SJCRH30 (cell line): Measurements from ENCODE around the gene UBTD1. TPM values are rescaled to one million over a fixed set of nuclear protein-coding genes. Genes with fewer than 3 reads are reported as not detected.
A peak's percentile ranks its signal among the peaks of the same experiment; 100 is the strongest.
"Not testable (repeated sequence)": the region's sequence is repeated elsewhere in the genome, so short reads cannot be mapped to it uniquely, and the experiment has no call there.

Experiments
- DNase-seq, 2 experiments: peaks; one replicate each; pipeline ENCODE4 v3.0.0-alpha.2; 2015 to 2020
- H3K27ac ChIP-seq: fragments of 250-450 bp; sonication (Bioruptor Pico); 2 replicates; pipeline ENCODE4 v1.5.1; 2020; ENCODE audit warnings: mild to moderate bottlenecking, moderate library complexity
- H3K27me3 ChIP-seq: fragments of 250-450 bp; sonication (Bioruptor Pico); 2 replicates; pipeline ENCODE4 v1.5.1; 2020; ENCODE audit warnings: mild to moderate bottlenecking, moderate library complexity
- H3K36me3 ChIP-seq: fragments of 250-450 bp; sonication (Bioruptor Pico); 2 replicates; pipeline ENCODE4 v1.5.1; 2020; ENCODE audit warnings: mild to moderate bottlenecking, moderate library complexity
- H3K4me1 ChIP-seq: fragments of 250-450 bp; sonication (Bioruptor Pico); 2 replicates; pipeline ENCODE4 v1.5.1; 2020; ENCODE audit warnings: mild to moderate bottlenecking, moderate library complexity
- H3K4me3 ChIP-seq: fragments of 250-450 bp; sonication (Bioruptor Pico); 2 replicates; pipeline ENCODE4 v1.5.1; 2020; ENCODE audit warnings: mild to moderate bottlenecking, moderate library complexity
- H3K9me3 ChIP-seq: fragments of 250-450 bp; sonication (Bioruptor Pico); replicated peaks from 2 replicates; pipeline ENCODE4 v1.5.1; 2020; ENCODE audit warnings: mild to moderate bottlenecking, moderate library complexity
- total RNA-seq: library from RNA; depleted of rRNA; stranded (reverse); fragments of >200 nt; shearing (Covaris generic); gene quantifications from 2 replicates; pipeline ENCODE4 v1.2.3, GENCODE V29; 2014

Gene UBTD1
- total RNA-seq, 1 experiment from 2014 or later: 14.3 TPM

DNA sequence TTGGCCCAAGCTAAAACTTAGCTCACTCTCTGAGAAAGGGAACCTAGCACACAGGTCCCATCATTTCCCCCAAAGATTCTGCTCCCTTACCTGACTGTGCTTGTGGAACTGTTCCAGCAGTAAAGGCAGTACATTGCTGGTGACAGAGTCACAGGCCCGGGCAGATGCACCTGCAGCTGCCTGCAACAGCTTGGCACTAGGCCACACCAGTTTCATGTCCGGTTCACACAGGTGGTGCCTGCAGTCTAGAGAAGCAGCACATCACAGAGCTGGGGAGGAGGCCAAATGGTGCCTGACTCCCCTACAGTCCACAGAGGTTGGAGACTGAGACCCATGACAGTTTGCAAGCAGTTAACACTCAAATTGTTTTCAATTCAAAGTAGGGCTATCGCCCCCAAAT, 30.6 kb upstream of the UBTD1 start:
- Histone ChIP-seq H3K27me3 (no peaks in the 10 kb centered on the region), H3K36me3 (peaks cover 64% of the 10 kb centered on the region)

GRCh38 chr10:97468781-97469180, 29.9 kb upstream of the UBTD1 start:
- not testable (repeated sequence) for DNase-seq, H3K27me3 ChIP-seq, H3K4me1 ChIP-seq, H3K27ac ChIP-seq, H3K4me3 ChIP-seq, H3K9me3 ChIP-seq
- peaks cover 64% of the 10 kb centered on the region for H3K36me3 ChIP-seq

More for the DNA sequence above, 30.6 kb upstream of the UBTD1 start:
- Histone ChIP-seq H3K4me3 (no peak overlapping the region), H3K9me3 (no peaks in the 10 kb centered on the region), H3K4me1 (peaks cover 9% of the 10 kb centered on the region), H3K27ac (no peak overlapping the region)
- DNase-seq: no peak

DNA sequence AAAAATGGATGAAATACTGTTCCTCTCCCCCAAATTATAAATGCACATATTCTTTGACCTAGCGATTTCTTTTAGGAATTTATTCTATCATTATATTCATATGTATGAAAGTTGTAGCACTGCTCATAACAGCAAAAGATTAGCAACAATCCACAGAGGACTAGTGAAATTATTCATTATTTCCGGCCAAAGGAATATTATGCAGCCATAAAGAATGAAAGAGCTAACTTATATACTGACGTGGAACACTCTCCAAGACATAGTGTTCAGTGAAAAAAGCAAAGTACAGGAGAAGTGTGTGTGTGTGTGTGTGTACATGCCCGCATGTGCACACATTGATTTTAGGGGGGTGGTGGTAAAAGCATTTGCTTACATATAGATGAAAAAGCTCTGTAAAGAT, 23.8 kb upstream of the UBTD1 start:
- no peak overlapping the region for H3K27ac ChIP-seq
- H3K4me1 ChIP-seq: no peaks in the 10 kb centered on the region
- H3K36me3 ChIP-seq: peaks cover 61% of the 10 kb centered on the region
- no peaks in the 10 kb centered on the region for H3K9me3 ChIP-seq
- H3K4me3 ChIP-seq: no peak overlapping the region
- no peaks in the 10 kb centered on the region for H3K27me3 ChIP-seq
- DNase-seq: no peak

GRCh38 chr10:97475936-97476594, 22.7 kb upstream of the UBTD1 start:
- Histone ChIP-seq H3K4me1 (no peaks in the 10 kb centered on the region), H3K27ac (no peak overlapping the region), H3K9me3 (no peaks in the 10 kb centered on the region), H3K27me3 (no peaks in the 10 kb centered on the region), H3K4me3 (no peak overlapping the region), H3K36me3 (peaks cover 62% of the 10 kb centered on the region)
- DNase-seq: no peak

GRCh38 chr10:97479410-97479809, 19.3 kb upstream of the UBTD1 start:
- H3K27me3 ChIP-seq, DNase-seq, H3K4me1 ChIP-seq, H3K9me3 ChIP-seq, H3K27ac ChIP-seq, H3K4me3 ChIP-seq: not testable (repeated sequence)
- H3K36me3 ChIP-seq: peaks cover 63% of the 10 kb centered on the region

DNA sequence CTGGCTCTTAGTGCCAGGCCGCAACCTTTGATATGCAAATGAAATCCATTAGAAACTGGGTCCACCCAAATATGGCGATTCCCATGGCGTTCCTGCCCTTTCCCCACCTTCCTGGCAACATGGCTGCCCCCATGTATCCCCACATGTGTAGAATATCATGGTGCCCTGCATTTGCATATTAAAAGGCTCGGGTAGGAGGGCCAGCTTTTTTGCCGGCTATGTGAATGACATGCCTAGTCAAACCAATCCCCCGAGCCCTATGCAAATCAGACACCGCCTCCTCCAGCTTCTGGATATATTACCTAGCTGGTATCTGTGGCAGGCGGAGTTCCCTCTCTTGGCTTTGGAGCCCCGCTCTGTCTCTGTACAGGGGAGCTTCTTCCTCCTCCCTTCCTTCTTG, 18.8 kb upstream of the UBTD1 start:
- Histone ChIP-seq H3K27ac (no peak overlapping the region), H3K36me3 (peaks cover 61% of the 10 kb centered on the region), H3K4me1 (no peaks in the 10 kb centered on the region), H3K27me3 (no peaks in the 10 kb centered on the region), H3K9me3 (no peaks in the 10 kb centered on the region), H3K4me3 (no peak overlapping the region)
- DNase-seq: peak; percentile 17 to 30

DNA sequence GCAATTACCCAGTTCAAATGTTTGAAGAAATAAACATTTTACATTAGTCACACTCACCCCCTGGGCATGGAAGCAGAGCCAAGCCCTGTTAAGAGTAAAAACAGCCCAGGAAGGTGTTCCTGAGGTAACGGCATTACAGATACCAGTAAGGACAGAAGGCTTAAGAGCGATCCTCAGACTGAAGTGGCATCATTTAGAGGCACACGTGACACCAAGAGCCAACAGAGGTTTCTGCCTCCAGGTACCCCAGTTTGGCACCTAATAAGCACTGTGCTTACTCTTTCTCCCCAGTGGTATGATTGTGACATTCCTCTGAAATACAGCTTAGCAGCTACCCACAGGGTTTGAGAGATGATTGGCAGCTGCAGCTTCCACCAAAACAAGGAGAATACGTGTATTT, 17.7 kb upstream of the UBTD1 start:
- H3K36me3 ChIP-seq: peaks cover 56% of the 10 kb centered on the region
- no peaks in the 10 kb centered on the region for H3K4me1 ChIP-seq
- DNase-seq: no peak
- no peaks in the 10 kb centered on the region for H3K27me3 ChIP-seq
- no peak overlapping the region for H3K27ac ChIP-seq
- H3K9me3 ChIP-seq: no peaks in the 10 kb centered on the region
- H3K4me3 ChIP-seq: no peak overlapping the region

DNA sequence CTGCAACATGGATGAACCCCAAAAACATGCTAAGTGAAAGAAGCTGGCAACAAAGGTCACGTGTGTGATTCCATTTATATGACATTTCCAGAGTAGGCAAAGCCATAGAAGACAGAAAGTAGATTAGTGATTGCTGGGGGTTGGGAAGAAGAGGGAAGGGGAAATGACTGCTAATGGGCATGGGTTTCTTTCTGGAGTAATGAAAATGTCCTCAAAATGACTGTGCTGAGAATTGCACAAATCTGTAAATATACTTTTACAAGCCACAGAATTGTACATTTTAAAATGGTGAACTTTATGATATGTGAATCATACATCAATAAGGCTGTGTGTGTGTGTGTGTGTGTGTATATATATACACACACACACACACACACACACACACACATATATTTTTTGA, 16.3 kb upstream of the UBTD1 start:
- DNase-seq: no peak
- Histone ChIP-seq H3K4me1 (no peaks in the 10 kb centered on the region), H3K36me3 (peaks cover 46% of the 10 kb centered on the region), H3K27me3 (no peaks in the 10 kb centered on the region), H3K9me3 (no peaks in the 10 kb centered on the region), H3K4me3 (no peak overlapping the region), H3K27ac (no peak overlapping the region)

- H3K27ac ChIP-seq: no peak overlapping the region
- DNase-seq: peak; percentile 23 to 36
- H3K4me1 ChIP-seq: no peaks in the 10 kb centered on the region
- no peaks in the 10 kb centered on the region for H3K9me3 ChIP-seq
- no peak overlapping the region for H3K4me3 ChIP-seq
- H3K27me3 ChIP-seq: no peaks in the 10 kb centered on the region
- H3K36me3 ChIP-seq: peaks cover 46% of the 10 kb centered on the region
Measured at GRCh38 chr10:97483506-97483905, 15.2 kb upstream of the UBTD1 start.

GRCh38 chr10:97483921-97484320, 14.8 kb upstream of the UBTD1 start:
- Histone ChIP-seq H3K27me3 (no peaks in the 10 kb centered on the region), H3K9me3 (no peaks in the 10 kb centered on the region), H3K27ac (no peak overlapping the region), H3K4me3 (no peak overlapping the region), H3K4me1 (no peaks in the 10 kb centered on the region), H3K36me3 (peaks cover 49% of the 10 kb centered on the region)
- no peak for DNase-seq

GRCh38 chr10:97485647-97486281, 13.0 kb upstream of the UBTD1 start:
- H3K4me1 ChIP-seq: no peaks in the 10 kb centered on the region
- H3K27me3 ChIP-seq: no peaks in the 10 kb centered on the region
- H3K36me3 ChIP-seq: peaks cover 34% of the 10 kb centered on the region
- H3K4me3 ChIP-seq: no peak overlapping the region
- no peak for DNase-seq
- H3K9me3 ChIP-seq: no peaks in the 10 kb centered on the region
- no peak overlapping the region for H3K27ac ChIP-seq

GRCh38 chr10:97490592-97490991, 8.1 kb upstream of the UBTD1 start:
- Histone ChIP-seq H3K4me1 (no peaks in the 10 kb centered on the region), H3K9me3 (no peaks in the 10 kb centered on the region), H3K36me3 (peaks cover 8% of the 10 kb centered on the region), H3K4me3 (no peak overlapping the region), H3K27ac (no peak overlapping the region), H3K27me3 (no peaks in the 10 kb centered on the region)
- no peak for DNase-seq

DNA sequence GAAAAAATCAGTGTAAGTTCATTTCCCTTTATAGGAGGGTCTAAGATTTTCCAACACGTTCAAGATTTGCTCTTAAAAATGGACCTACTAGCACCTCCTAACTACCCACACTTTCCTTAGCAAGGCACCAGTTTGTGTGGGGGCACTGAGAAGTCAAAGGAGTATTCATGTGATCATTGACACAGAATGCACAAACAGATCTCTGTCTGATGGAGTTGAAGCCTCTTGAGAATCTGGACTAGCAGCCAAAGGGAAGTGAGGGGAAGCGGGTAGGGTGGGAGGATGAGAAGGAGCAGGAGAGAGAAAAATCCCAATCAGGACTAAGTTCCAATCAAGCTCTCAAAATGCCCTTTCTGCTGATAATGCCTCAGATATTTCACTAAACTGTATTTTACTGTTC, 4.6 kb upstream of the UBTD1 start:
- DNase-seq: no peak
- no peaks in the 10 kb centered on the region for H3K27me3 ChIP-seq

DNA sequence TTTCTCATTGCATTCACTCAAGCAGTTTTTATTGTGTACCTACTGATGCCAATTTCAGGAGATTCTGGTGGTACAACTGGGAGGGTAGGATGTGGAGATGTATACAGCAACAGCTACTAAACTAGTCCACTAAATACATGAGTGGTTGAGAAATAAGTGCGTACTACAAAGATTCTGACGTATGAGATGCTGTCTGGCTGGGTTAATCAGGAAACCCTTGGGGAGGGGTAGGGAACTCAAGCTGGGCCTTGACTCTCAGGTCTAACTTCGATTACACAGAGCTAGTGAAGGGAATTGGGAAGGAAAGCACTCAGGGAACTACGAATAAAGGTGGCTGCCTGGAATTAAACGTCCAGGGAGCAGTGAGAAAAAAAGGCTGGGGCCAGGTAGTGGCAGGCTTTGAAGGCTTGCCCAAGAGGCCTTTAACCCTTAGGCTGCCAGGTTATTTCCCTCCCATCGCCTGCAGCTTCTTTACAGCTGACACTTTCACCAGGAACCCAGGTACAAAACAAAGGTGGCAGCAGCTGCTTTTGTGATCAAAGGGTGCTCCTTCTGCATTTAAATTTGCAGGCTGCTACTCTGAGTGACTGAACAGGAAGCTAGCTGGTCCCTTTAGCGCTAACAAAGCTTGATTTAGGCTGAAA, 3.7 kb upstream of the UBTD1 start:
- H3K9me3 ChIP-seq: no peaks in the 10 kb centered on the region
- H3K4me1 ChIP-seq: peaks cover under 1% of the 10 kb centered on the region
- no peaks in the 10 kb centered on the region for H3K27me3 ChIP-seq
- no peak overlapping the region for H3K4me3 ChIP-seq
- no peak overlapping the region for H3K27ac ChIP-seq
- no peak for DNase-seq
- no peaks in the 10 kb centered on the region for H3K36me3 ChIP-seq

More for the DNA sequence above, 4.6 kb upstream of the UBTD1 start:
- H3K9me3 ChIP-seq: no peaks in the 10 kb centered on the region
- no peaks in the 10 kb centered on the region for H3K36me3 ChIP-seq
- no peak overlapping the region for H3K27ac ChIP-seq
- no peaks in the 10 kb centered on the region; the same call in 1 of the 2 replicates for H3K4me1 ChIP-seq
- no peak overlapping the region for H3K4me3 ChIP-seq

DNA sequence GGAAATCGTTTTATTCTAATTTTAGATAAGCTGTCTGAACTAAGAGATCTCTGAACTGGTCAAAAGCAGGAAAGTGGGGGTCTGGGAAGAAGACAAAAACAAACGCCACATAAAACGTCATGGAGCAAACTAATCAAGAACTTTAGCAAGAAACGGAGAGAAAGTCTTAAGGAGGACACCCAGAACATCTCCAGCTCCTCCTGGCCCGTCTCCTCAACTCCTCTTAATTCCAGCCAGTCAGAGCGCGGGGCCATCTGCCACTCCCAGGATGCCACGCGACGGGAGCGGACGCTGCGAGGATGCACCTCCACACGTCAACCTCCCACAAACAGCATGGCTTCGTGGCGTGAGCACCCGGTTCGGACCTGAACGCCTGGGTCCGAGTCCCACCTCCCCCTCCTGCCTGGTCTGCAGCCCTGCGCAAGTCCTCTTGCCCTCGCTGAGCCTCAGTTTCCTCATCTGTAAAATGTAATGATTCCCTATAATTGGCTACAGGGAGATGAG, 1.1 kb upstream of the UBTD1 start:
- peaks cover 8% of the 10 kb centered on the region for H3K4me1 ChIP-seq
- H3K9me3 ChIP-seq: no peaks in the 10 kb centered on the region
- H3K27ac ChIP-seq: peak overlapping the region; percentile 75
- H3K36me3 ChIP-seq: no peaks in the 10 kb centered on the region
- H3K4me3 ChIP-seq: peak overlapping the region; percentile 95
- DNase-seq: peak; percentile 85 to 88
- H3K27me3 ChIP-seq: no peaks in the 10 kb centered on the region
